Bone marrow (tissue), 2 donors: Measurements from ENCODE around the gene KLHL30.

Source experiments
- DNase-seq, 2 donors: peaks; one replicate each; lab custom pipeline; 2025; lab: John Stamatoyannopoulos, UW

Gene KLHL30

GRCh38 chr2:238145851-238146250 is 7.4 kb downstream of the KLHL30 start:
- DNase-seq, result no peak

- DNase-seq, result no peak
Observed at GRCh38 chr2:238146884-238147544, 8.5 kb downstream of the KLHL30 start.

DNA sequence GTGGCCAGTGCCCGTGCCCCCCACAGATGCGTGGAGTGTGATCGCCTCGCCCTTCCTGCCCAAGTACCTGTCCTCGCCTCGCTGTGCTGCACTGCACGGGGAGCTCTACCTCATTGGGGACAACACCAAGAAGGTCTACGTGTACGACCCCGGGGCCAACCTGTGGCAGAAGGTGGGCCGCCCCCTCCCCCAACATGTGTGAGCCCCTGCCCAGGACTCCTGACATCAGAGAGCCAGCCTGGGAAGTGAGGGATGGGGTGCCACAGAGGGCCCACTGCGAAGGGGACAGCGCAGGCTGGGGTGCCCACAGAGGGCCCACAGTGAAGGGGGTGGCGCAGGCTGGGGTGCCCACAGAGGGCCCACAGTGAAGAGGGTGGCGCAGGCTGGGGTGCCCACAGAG is 10.5 kb downstream of the KLHL30 start:
- DNase-seq, result no peak

- no peak for DNase-seq
Observed at GRCh38 chr2:238149841-238150572, 11.5 kb downstream of the KLHL30 start.

- no peak for DNase-seq
Observed at GRCh38 chr2:238150686-238151085, 12.2 kb downstream of the KLHL30 start.

DNA sequence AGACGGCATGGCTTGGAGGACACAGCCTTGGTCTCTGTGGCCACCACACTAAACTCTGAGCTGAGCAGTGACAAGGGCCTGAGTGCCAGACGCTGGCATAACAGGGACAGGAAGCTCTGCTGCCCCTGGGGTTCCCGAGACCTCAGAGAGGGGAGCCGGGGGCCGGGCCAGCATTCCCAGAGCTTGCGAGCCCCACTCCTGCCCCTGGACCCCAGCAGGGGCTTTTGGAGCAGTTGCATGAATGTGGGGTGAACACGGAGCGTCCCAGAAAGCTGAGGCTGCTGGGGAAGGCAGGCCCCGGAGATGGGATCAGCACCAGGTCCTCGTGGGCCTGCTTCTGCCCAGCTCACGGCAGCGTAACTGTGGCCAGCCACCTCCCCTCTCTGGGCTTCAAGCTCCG is 12.7 kb downstream of the KLHL30 start:
- no peak for DNase-seq

DNA sequence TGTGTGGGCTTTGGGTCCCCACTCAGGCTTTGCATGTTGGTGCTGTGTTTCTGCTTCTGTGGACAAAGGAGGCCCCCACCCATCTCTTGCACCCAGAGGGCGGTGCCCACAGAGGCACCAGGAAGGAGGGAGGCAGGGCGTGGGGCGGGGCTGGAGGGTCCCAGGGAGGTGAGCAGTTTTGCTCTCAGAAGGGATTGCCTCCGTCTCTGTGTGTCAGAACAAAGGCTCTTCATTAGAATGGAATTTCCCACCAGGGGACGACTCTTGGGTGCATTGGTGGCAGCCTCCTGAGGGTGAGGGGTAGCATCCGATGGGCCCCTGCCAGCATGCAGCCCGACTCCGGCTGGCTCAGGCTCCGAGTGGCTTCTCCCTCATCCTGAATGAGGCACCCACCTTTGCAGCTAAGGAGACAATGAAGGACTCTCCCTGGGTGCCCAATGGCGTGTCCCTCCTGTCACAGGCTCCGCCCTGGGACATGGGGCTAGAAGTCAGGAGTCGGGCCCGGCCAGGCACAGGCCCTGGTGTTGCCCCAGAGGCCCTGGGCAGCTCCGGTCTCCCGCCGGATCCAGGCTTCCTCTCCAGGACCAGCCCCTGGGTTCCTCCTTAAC is 13.3 kb downstream of the KLHL30 start:
- no peak for DNase-seq

DNA sequence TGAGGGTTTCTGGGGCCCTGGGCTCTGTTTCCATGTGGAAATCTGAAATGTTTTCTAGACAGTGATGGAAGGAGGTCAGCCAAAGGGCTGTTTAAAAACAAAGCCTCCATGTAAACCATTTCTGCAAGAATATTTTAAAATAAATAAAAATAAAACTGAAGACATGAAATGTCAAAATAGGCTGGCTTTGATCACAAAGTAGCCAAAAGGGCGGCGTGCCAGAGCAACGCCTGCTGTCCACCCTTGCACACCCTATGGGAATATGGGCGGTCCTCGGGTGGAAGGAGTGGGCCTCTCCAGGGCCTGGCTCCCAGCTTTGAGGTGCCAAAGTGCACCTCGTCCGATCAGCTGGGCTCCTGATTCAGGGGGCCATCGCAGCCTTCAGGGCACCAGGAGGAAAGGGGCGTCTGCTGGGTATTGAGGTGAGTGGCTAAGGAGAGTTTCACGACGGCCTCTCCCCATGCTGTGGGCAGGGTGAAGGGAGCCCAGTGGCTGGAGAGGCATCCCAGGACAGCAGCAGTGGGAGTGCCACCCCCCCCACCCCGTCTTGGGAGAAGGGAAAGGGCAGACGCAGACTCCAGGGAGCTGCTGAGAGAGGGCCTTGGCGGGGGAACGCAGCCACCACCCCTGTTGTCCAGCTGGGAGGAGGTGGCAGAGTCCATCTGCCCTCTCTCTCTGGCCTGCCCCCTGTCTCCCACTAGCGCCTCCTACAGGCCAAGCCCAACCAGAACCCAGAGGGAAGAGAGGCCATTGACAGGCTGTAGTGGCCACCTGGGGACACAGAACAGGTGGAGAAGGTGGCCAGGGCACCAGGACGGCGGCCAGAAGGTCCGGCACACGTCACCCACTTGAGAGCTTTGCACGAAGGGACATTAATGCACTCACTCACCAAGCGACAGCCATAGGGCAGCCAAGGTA is 14.6 kb downstream of the KLHL30 start:
- no peak for DNase-seq

DNA sequence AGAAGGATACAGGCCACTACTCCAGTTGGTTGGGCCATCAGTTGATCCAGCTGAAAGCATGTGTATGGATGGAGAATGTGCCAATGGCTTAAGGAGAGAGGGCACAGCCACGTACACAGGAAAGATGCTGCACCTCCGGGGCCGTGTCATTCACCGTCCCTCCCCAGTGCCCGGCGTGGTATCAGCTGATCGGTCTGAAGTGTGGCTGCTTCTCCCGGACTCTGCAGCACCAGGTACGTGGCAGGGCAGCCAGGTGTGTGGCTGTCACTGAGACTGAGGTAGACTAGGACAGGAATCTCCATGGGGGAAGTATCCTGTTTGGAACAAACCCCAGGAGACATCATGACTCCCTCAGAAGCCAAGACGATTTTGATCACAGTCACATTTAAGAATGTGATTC is 16.1 kb downstream of the KLHL30 start:
- no peak for DNase-seq

DNA sequence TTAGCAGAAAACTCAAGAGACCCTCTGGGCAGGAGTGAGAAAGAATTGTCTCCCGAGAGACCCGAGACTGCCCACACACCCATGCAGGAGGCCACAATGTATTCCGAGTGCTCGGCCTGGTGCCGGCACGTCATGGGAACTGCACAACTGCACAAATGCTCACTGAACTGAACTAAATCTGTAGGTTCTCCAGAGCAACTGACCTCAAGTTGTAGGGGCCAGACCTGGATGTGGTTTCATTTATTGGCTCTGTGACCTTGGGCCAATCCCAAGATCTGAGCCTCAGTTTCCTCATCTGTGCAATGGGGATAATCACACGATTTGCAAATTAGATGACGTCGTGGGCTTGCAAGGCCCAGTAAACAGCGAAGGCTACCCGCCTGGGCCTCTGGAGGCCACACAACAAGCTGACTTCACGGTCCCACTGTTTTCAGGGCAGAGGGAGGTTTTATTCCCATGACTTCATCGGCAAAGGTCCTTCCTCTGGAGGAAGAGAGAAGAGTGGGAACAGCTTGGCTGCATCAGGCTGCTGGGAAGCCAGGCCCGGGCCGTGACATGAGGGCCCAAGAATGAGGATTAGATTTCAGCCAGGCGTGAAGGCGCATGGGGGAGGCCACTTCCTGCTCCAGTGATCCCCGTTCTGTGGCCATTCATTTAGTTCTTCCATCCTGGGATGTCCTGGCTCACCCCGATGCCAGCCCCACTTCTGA is 16.7 kb downstream of the KLHL30 start:
- no peak for DNase-seq

DNA sequence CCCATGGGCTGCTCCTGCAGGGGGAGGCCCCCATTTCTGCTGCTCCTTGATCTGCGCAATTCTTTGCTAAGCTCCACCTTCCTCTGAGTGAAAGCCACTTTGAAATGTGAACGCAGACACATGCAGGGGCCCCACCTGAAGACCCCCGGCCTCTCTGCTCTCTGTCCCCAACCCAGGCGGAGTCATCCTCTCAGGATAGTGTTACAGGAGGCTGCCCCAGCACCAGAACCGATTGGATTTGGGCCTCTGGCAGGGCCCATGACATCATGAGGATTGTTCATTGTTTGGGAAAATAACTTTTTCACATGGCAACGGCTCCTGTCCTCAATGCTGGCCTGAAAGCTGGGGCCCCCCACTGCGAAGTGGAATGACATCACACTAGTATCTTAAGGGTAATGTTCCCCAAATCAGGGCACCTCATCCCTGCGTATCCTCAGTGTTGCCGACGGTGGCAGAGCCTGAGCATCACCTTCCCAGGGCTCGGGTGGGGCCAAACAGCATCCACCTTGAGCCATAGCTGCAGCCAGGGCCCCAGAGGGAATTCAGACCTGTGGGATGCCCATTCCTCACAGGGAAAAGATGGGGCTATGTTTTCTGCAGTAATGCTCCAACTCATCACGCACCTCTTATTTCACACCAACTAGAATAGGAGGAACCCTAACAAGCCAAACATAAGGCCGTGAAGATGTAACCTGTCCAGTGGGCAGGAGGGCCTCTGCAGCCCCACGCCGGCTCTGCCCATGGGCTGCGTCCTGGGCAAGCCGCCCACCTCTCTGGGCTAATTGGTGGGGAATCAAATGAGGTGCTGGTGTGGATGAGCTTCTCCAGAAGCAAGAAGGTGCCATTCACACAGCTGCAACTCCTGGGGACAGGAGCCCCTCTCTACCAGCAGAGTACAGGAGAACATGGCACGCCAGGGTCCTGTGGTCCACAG is 17.6 kb downstream of the KLHL30 start:
- DNase-seq, result no peak

DNA sequence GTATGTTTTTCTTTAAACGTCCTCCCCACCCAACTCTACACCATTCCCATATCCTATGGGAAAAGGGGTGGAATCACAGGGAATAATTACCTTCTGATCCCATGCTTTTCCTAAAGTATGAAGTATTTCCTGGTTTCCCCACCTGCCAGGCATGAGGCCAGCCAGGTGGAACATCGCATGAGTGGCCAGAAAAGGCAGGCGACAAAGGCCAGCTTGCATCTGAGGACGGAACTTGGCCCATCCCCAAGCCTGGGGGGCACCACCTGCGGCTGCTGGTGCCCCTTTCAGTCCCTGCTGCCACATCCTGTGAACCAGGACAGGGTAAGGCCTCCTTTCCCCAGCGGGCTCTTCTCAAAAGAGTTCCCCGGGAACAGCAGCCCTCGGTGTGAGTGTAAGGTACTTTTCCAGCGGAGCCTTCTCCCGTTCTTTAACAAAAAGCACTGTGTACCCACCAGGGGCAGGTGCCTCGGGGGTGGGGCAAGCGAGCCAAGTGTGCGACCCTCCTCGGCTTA is 19.1 kb downstream of the KLHL30 start:
- DNase-seq, result no peak

DNA sequence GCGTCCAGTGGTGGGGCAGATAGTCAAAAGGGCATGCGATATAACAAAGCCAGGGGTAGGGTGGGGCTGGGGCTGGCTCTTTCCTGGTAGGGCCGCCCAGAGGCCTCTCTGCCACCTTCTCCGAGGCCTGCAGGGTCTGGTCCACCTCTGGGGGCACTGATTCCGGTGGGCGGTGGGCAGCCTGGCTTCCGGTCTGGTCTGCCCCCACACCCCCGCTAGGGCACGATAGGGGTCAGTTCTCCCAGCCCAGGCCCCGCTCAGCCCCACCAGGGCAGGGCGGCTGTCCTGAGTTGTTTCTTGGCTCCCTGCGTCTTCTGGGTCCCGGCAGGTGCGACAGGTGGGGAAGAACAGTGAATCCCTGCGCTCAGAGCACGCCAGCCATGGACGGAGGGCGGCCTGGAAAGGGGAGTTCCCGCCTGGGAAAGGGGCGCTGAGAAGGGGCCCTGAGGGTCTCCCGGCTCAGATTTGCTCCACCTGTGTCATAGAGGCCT is 19.6 kb downstream of the KLHL30 start:
- no peak for DNase-seq

DNA sequence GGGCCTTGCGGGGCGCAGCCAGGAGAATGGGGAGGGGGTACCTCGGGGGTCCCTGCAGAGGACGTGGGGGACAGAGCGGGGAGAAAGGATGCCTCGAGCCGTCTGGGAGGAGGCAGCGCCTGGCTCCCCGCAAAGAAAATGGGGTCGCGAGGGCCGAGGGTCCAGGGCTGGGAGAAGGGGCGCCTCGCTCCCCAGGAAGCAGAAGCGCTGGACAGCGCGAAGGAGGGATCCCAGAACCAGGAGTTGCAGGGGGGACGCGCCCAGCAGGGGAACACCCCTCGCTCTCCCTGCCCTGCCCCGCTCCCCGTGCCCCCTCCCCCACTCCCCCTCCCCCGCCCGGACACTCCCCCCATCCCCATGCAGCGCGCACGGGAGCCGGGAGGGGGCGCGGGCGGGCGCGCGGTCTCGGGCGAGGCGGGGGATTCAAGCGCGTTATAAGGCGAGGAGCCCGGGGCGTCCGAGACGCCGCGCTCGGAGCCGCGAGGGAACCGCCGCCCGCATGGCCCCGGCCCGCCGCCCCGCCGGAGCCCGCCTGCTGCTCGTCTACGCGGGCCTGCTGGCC is 20.1 kb downstream of the KLHL30 start, which contains the start of gene ERFE:
Gene ERFE, plus strand, starts transcription at position 462 of the 562 bp plus-strand sequence. Its CDS starts 38 bp downstream, at position 500.
- no peak for DNase-seq

DNA sequence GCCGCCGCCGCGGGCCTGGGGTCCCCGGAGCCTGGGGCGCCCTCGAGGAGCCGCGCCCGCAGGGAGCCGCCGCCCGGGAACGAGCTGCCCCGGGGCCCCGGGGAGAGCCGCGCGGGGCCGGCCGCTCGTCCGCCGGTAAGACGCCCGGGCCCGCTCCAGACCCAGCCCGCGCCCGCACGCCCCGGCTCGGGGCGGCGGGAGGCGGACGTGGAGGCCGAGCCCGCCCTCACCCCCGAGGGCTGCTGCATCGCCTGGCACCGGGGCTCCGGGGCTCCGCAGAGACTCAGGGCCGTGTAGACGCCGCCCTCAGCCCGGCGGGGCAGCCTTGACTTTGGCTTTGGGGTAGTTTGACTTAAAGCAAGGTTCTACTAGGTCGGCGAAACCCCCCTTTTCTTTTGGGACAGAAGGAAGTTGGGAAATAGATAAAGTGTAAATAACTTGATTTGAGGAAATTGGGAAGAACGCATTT is 20.6 kb downstream of the KLHL30 start:
- no peak for DNase-seq

GRCh38 chr2:238159661-238160205 is 21.3 kb downstream of the KLHL30 start:
- DNase-seq, result no peak

DNA sequence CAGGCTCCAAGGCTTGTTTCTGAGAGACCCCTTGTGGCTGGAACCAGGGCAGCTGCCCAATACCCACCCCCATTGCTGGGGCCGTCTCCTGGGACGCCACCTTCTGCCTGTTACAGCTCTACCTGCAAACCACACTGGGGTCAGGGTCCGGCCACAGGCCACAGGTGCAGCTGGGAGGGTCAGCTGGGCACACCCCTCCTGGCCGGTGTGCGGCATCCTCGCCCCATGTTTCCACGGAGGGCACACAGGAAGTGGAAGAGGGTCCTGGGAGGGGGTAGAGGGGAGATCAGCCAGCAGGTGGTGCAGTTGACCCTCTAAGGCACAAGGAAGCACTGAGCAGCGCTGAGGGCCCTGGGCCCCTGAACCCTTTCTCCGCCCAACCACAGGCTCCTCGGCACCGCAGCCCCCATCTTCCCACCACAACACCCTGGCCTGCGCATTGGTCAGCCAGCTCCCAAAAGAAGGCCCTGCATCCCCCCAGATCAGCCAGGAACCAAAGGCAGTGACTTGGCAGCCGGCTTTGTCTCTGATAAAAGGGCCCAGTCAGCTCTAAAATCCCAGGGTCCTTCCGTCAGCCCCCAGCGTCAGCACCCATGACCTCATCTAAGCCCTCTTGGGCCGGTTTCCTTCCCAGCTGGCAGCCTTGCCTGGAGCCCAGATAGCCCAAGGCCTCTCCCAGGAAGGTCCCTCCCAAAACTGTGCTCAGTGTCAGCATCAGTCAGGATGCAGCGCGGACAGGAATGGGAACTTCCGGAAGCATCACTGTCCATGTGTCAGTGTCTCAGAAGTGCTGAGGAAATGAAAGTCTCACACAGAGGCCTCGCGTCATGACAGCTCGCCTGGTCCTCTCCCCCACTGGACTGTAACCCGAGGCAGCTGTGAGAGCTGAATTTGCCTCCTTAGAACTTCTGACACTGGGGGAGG is 22.0 kb downstream of the KLHL30 start:
- no peak for DNase-seq
